Astrocyte of the spinal cord (primary cell): ENCODE data around the gene NECTIN1.

Experiments
- DNase-seq: peaks from one replicate; pipeline ENCODE4 v3.0.0; 2011; ENCODE audit warnings: low read depth, low spot score
- H3K4me3 ChIP-seq: 2 replicates; pipeline ENCODE4 v1.5.1; 2011; ENCODE audit warnings: low read depth, mild to moderate bottlenecking, low read length, moderate library complexity
- in situ Hi-C: cut with HindIII; loops from 2 replicates; pipeline ENCODE4 v1.10.0; 2017; ENCODE audit warnings: low sequenced_read_pairs
- TF ChIP-seq, protein P1 (sequence below): IDR thresholded peaks from 2 replicates; pipeline ENCODE4 v1.5.1; 2012; ENCODE audit warnings: low read depth, mild to moderate bottlenecking, low read length, inconsistent platforms

The NECTIN1 gene

GRCh38 chr11:119681361-119681910 is 47.6 kb downstream of the NECTIN1 start:
- TF ChIP-seq, protein P1, sequence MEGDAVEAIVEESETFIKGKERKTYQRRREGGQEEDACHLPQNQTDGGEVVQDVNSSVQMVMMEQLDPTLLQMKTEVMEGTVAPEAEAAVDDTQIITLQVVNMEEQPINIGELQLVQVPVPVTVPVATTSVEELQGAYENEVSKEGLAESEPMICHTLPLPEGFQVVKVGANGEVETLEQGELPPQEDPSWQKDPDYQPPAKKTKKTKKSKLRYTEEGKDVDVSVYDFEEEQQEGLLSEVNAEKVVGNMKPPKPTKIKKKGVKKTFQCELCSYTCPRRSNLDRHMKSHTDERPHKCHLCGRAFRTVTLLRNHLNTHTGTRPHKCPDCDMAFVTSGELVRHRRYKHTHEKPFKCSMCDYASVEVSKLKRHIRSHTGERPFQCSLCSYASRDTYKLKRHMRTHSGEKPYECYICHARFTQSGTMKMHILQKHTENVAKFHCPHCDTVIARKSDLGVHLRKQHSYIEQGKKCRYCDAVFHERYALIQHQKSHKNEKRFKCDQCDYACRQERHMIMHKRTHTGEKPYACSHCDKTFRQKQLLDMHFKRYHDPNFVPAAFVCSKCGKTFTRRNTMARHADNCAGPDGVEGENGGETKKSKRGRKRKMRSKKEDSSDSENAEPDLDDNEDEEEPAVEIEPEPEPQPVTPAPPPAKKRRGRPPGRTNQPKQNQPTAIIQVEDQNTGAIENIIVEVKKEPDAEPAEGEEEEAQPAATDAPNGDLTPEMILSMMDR = peak; percentile 7
- in situ Hi-C loops = no loop called here
- no peak for DNase-seq
- H3K4me3 ChIP-seq = no peak overlapping the region

DNA sequence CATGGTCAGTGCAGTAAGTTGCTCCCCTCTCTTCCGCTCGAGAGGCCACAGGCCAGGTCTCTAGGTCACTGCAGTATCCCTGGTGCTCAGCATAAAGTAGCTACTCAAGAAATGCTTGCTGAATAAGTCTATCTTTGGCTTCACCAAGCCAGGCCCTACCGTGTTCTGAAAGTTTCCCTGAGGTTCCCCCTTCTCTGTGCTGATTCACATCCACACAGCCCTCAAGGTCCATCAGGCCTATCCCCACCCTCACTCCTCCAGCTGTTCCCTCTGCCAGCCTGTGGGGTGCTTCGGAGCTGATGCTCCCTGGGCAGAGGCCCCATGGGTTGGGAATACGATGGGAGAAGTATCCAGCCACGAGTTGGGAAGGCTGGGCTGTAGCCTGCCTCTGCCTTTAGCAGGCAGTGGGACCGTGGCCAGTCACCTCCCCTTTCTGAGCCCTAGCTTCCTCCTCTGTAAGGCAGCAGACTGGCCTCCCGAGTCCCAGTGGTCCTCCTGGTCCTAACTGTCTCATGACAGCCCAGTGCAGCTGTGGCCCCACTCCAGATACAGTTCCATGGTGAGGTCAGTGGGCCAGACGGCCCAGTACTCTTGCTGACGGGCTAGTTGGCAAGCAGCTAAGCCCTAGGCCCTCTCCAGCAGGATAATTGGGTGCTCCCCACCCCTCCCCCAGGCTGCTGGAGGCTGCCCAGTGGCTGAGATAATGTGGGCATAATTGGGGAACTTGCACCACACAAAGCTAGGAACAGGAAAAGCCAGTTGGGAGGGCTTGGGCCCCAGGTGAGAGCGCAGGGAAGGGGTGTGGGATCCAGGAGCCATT is 48.2 kb downstream of the NECTIN1 start:
- TF ChIP-seq, protein P1 = no peak
- no peak overlapping the region for H3K4me3 ChIP-seq
- in situ Hi-C loops = no loop called here
- no peak for DNase-seq

- H3K4me3 ChIP-seq = no peak overlapping the region
- in situ Hi-C loops = no loop called here
- DNase-seq = no peak
- TF ChIP-seq, protein P1 = no peak
Observed at GRCh38 chr11:119679346-119679745, 49.7 kb downstream of the NECTIN1 start.

- in situ Hi-C loops = no loop called here
- no peak for DNase-seq
- TF ChIP-seq, protein P1 = no peak
- H3K4me3 ChIP-seq = no peak overlapping the region
Observed at GRCh38 chr11:119678351-119678750, 50.6 kb downstream of the NECTIN1 start.

- TF ChIP-seq, protein P1 = no peak
- no peak for DNase-seq
- H3K4me3 ChIP-seq = no peak overlapping the region
- in situ Hi-C loops = no loop called here
Observed at GRCh38 chr11:119677840-119678239, 51.2 kb downstream of the NECTIN1 start.

- TF ChIP-seq, protein P1 = no peak
- in situ Hi-C loops = no loop called here
- peak; percentile 53 for DNase-seq
- no peak overlapping the region for H3K4me3 ChIP-seq
Observed at GRCh38 chr11:119676461-119677020, 52.5 kb downstream of the NECTIN1 start.
